Ectodermal cell (in vitro differentiated cells): ENCODE data around the gene PRIM2.
"Not testable (repeated sequence)": the region's sequence is repeated elsewhere in the genome, so short reads cannot be mapped to it uniquely, and the experiment has no call there.

ENCODE experiments used
- H3K27ac ChIP-seq: 2 replicates; pipeline ENCODE4 v1.7.0; 2013; ENCODE audit warnings: mild to moderate bottlenecking, low read depth, low read length; ENCODE audit not compliant: insufficient read depth, poor library complexity, severe bottlenecking
- H3K27me3 ChIP-seq: 2 replicates; pipeline ENCODE4 v1.7.0; 2013; ENCODE audit warnings: mild to moderate bottlenecking, low read length; ENCODE audit not compliant: insufficient read depth, control insufficient read depth, poor library complexity, severe bottlenecking
- H3K36me3 ChIP-seq: one replicate; pipeline ENCODE4 v1.7.0; 2013; ENCODE audit warnings: low read length; ENCODE audit not compliant: control insufficient read depth, insufficient read depth
- H3K4me1 ChIP-seq: one replicate; pipeline ENCODE4 v1.7.0; 2013; ENCODE audit warnings: low read length; ENCODE audit not compliant: control insufficient read depth, insufficient read depth
- H3K4me3 ChIP-seq: 2 replicates; pipeline ENCODE4 v1.7.0; 2013; ENCODE audit warnings: low read depth, low read length, control low read depth; ENCODE audit not compliant: insufficient read depth
- H3K9me3 ChIP-seq: 2 replicates; pipeline ENCODE4 v1.7.0; 2013; ENCODE audit warnings: mild to moderate bottlenecking, low read length, moderate library complexity; ENCODE audit not compliant: control insufficient read depth
- WGBS, 2 experiments: methylation state at CpG; one replicate each; pipeline ENCODE4 v1.1.7; 2013; ENCODE audit warnings: missing lambda C conversion rate in 2 of 2; 5-methylcytosine and 5-hydroxymethylcytosine counted together

The PRIM2 gene

DNA sequence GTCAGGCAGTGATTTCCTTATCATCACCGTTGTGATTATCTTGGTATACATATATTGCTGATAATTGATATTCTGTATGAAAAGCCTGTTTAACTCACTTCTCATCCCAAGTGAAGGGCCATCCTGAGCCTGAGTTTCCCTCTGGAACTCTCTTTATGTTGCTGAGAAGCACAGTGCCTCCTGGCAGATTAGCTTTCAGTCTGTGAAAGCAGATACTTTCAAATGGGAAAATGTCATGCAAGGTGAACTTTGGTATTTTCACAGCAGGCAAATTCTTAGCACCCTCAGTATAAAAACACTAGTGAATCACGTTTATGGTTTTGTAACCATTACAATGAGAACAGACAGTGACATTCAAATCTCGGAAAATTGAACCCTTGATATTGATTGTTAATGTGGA, 151.6 kb downstream of the PRIM2 start:
- H3K27ac ChIP-seq = no peak overlapping the region
- no peaks in the 10 kb centered on the region for H3K27me3 ChIP-seq
- no peak overlapping the region for H3K4me3 ChIP-seq
- H3K36me3 ChIP-seq = no peaks in the 10 kb centered on the region
- no peaks in the 10 kb centered on the region for H3K9me3 ChIP-seq
- 43 to 60% methylated on average over 2 to 3 of the region's 3 CpGs for WGBS, 2 experiments
- no peaks in the 10 kb centered on the region for H3K4me1 ChIP-seq

DNA sequence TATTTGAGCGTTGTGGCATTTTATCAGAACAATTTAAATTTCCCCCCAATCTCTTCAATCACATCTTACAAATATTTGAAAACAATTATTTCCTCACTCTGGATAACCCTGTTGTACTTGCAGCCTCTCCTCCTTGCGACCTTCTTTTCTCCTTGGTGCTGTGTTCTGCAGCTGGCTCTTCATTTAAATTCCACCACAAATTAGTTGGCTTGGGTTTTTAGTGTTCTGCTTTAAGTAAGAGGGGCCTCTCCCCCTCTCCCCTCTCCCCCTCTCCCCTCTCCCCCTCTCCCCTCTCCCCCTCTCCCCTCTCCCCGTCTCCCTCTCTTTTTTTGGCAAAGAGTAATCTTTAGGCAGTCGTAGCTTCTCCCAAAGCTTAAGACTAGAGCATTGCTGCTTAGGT, 152.7 kb downstream of the PRIM2 start:
- not testable (repeated sequence) for H3K27me3 ChIP-seq, H3K9me3 ChIP-seq, H3K4me1 ChIP-seq, H3K36me3 ChIP-seq, H3K27ac ChIP-seq, H3K4me3 ChIP-seq
- no CpG with 5 or more reads among the region's 4 CpGs for WGBS, 2 experiments

DNA sequence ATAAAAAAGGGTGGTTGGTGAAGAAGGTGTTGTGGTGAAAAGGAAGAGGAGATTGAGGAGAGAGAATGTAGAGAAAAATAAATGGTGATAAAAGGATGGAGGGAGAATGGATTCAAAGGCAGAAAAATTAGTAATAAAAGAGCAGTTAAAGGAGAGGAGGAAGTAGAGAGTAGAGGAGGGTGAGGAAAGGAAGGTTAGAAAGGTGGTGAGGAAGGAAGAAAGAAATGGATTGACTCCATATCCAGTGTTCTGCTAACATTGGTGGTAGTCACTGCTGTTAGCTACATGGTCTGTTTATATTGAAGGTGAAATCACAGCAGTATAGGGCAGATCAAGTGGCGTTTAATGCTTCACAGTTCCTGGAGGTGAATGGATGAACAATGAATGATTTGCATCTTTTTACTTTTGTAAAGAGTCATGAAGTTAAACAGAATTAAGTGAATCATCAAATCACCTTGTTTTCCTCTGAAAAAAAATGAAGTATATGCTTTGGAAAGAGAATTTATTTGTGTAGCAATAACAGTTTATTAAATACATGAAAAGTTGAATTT, 154.0 kb downstream of the PRIM2 start:
- H3K4me1 ChIP-seq, H3K36me3 ChIP-seq, H3K27ac ChIP-seq, H3K27me3 ChIP-seq, H3K9me3 ChIP-seq, H3K4me3 ChIP-seq: not testable (repeated sequence)
- WGBS, 2 experiments = 68 to 72% methylated on average over 1 of the region's 1 CpG

GRCh38 chr6:57472861-57473362, 155.5 kb downstream of the PRIM2 start:
- not testable (repeated sequence) for H3K27ac ChIP-seq, H3K4me1 ChIP-seq, H3K36me3 ChIP-seq, H3K4me3 ChIP-seq, H3K9me3 ChIP-seq, H3K27me3 ChIP-seq
- 92 to 94% methylated on average over 2 of the region's 3 CpGs for WGBS, 2 experiments

GRCh38 chr6:57474862-57475475, 157.5 kb downstream of the PRIM2 start:
- not testable (repeated sequence) for H3K4me3 ChIP-seq, H3K4me1 ChIP-seq, H3K27me3 ChIP-seq, H3K9me3 ChIP-seq, H3K27ac ChIP-seq, H3K36me3 ChIP-seq
- WGBS, 2 experiments = 87 to 94% methylated on average over 4 to 5 of the region's 6 CpGs

DNA sequence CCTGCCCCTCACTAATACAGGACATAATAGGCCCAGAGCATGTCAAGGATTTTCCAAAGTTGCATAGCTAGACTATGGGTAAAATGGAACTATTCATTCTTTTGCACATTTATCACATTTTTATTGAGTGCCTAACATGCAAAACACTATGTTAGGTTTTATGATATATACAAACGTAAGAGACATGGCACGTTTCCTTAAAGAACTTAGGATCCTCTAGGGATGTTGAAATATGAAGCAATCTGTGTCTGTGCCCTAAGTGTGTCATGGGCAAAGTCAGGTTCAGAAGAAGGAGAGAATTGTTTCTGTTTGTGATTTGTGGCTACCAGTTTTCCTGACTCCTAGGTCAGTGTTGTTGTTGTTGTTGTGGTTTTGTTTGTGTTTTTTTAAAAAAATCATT, 158.2 kb downstream of the PRIM2 start:
- H3K27ac ChIP-seq, H3K36me3 ChIP-seq, H3K4me3 ChIP-seq, H3K9me3 ChIP-seq, H3K4me1 ChIP-seq, H3K27me3 ChIP-seq: not testable (repeated sequence)
- 91 to 97% methylated on average over 2 of the region's 2 CpGs for WGBS, 2 experiments

- H3K4me3 ChIP-seq, H3K27me3 ChIP-seq, H3K36me3 ChIP-seq: not testable (repeated sequence)
These were observed 162.8 kb downstream of the PRIM2 start for GRCh38 chr6:57480194-57480593.

GRCh38 chr6:57481121-57481520, 163.7 kb downstream of the PRIM2 start:
- not testable (repeated sequence) for H3K27me3 ChIP-seq, H3K27ac ChIP-seq
- 100% methylated on average over 1 of the region's 1 CpG; no CpG with 5 or more reads in 1 of the 2 experiments for WGBS, 2 experiments

More at GRCh38 chr6:57480194-57480593, 162.8 kb downstream of the PRIM2 start:
- H3K27ac ChIP-seq, H3K9me3 ChIP-seq, H3K4me1 ChIP-seq: not testable (repeated sequence)

DNA sequence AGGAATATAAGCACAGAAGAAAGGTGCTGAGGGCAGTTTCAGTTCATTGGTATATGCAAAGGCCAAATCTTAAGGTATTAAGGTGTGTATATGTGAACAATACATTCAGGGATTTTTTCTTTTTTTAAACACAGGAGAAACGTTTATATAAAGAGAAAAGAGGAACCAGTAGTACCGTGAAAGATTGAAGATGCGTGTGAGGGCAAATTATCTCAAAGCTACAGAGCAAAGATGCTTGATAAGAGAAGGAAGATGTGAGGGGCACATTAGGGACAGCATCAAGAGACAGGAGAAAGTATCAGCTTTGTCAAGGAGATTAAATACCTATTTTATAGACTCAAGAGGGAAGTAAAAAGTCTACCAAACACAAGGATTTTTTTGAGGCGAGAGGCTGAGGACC, 165.0 kb downstream of the PRIM2 start:
- H3K9me3 ChIP-seq, H3K36me3 ChIP-seq: not testable (repeated sequence)
- 97 to 98% methylated on average over 4 of the region's 4 CpGs for WGBS, 2 experiments

More at GRCh38 chr6:57481121-57481520, 163.7 kb downstream of the PRIM2 start:
- H3K9me3 ChIP-seq, H3K4me1 ChIP-seq, H3K4me3 ChIP-seq, H3K36me3 ChIP-seq: not testable (repeated sequence)

GRCh38 chr6:57486494-57487081, 169.2 kb downstream of the PRIM2 start:
- not testable (repeated sequence) for H3K27ac ChIP-seq, H3K9me3 ChIP-seq, H3K36me3 ChIP-seq, H3K27me3 ChIP-seq, H3K4me1 ChIP-seq, H3K4me3 ChIP-seq
- WGBS, 2 experiments = 94 to 98% methylated on average over 3 to 4 of the region's 4 CpGs

More for the DNA sequence above, 165.0 kb downstream of the PRIM2 start:
- not testable (repeated sequence) for H3K4me1 ChIP-seq, H3K27ac ChIP-seq, H3K4me3 ChIP-seq, H3K27me3 ChIP-seq
